AML-193 (cell line): ENCODE results near the gene PALD1.
"Not testable (repeated sequence)": the region's sequence is repeated elsewhere in the genome, so short reads cannot be mapped to it uniquely, and the experiment has no call there.

ENCODE experiments used
- DNase-seq, 2 experiments: peaks; one replicate each; lab custom pipeline; 2025; lab: John Stamatoyannopoulos, UW

Gene PALD1

DNA sequence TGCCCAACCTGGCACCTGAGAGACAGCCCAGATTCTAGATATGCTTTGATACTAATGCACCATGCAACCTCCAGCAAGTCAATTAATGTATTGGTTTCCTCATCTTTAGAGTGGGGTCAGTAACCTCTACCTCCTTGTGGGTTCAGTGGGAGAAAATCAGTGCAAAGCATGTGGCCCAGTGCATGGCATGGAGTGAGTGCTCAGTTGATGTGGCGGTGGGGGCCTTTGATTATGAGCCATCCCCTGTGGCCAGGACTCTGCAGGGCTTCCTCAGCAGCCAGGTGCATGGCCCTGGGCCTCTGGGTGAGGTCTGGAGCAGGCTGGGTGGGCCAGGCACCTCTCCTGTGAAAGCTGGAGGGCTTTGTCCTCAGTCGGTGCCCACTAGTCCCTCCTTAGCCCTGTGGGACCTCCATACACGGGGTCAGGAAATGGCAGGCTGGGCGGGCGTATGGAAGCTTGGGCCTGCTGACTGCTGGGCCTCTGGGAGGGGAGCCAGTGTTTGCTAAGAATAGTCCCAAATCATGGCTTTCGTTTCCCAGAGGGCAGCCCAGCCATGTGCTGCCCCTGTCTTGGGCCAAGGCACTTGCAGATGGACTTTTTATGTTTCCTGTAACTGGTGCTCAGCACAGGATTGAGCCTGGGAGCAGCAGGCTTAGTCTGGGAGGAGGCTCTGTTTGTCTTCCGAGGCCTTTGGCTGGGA is 3.4 kb downstream of the PALD1 start:
- no peak for DNase-seq

DNA sequence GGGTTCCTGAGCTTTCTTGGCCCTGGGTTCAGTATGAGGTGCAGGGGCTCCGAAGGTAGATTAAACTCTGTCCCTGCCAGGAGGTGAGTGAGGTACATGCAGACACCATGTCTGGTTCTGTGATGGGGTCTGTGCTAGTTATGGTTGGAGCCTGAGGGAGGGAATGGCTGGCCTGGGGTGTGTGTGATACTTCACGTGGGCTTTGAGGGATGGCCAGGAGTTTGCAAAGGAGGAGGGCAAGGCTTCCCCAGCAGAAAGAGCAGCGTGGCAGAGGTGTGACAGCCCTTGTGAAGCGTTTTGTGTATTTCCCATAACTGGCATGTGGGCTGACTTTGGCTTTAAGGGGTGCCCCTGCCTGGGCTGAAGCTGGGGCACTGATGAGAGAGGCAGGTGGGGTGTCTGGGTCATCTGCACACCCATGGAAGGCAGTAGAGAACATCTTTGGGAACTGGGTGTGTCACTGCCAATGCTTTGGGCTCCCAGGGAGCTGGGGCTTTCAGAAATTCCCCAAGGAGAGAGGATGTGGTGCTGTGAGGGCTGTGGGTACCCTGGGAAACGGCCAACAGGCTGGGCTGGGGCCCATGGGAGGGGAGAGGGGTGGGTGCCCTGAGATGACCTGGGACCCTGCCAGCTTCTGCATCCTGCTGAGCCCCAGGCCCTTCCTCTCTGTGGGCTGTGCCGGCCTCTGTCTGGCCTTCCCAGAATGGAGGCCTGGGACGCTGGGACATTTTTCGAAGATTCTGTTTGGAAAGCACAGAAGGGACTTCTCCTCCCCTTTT is 4.6 kb downstream of the PALD1 start:
- DNase-seq, result no peak

DNA sequence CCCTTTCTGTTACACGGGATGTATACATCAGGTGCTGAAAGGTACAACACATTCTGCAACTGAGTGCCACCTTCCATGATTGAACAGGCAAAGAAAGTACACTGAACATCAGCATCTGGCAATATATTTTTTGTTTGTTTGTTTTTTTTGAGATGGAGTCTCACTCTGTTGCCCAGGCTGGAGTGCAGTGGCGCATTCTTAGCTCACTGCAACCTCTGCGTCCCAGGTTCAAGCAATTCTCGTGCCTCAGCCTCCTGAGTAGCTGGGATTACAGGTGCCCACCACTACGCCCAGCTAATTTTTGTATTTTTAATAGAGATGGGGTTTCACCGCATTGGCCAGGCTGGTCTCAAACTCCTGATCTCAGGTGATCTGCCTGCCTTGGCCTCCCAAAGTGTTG is 5.3 kb downstream of the PALD1 start:
- DNase-seq, result not testable (repeated sequence)

DNA sequence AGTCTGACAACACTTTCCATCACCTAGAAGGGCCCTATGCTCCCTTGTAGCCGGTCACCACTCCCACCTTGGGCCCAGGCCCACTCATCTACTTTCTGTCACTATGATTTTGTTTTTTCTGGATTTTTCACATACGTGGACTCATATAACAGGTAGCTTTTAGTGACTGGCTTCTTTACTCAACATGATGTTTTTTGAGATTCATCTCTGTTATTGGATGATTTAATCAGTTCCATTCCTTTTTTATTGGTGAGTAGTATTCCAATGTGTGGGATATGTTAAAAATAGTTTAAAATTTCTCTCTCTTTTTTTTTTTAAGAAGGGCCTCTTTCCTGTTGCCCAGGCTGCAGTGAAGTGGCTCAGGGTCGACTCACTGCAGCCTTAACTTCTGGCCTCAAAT is 9.3 kb downstream of the PALD1 start:
- DNase-seq, result no peak

DNA sequence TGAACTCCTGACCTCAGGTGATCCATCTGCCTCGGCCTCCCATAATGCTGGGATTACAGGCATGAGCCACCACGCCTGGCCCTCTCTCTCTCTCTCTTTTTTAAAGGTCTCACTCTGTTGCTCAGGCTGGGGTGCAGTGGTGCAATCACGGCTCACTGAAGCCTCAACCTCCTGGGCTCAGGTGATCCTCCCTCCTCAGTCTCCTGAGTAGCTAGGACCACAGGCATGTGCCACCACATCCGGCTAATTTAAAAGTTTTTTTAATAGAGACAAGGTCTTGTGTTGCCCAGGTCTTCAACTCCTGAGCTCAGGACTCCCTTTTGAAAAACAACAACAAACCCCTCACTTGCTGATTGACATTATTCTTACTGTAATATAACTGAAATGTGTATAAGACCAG is 11.6 kb downstream of the PALD1 start:
- no peak for DNase-seq

DNA sequence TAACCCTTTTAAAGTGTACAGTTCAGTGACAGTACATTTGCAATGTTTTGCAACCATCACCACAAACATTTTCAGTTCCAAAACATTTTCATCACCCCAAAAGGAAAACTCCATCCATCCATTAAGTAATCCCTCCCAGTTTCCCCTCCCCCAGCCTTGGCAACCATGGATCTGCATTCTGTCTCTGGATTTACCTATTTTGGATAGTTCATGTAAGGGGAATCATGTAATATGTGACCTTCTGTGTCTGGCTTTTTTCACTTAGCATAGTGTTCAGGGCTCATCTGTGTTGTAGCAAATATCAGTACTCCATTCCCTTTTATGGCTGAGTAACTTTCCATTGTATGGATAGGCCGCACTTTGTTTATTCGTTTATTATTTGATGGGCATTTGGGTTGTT is 13.0 kb downstream of the PALD1 start:
- no peak for DNase-seq

DNA sequence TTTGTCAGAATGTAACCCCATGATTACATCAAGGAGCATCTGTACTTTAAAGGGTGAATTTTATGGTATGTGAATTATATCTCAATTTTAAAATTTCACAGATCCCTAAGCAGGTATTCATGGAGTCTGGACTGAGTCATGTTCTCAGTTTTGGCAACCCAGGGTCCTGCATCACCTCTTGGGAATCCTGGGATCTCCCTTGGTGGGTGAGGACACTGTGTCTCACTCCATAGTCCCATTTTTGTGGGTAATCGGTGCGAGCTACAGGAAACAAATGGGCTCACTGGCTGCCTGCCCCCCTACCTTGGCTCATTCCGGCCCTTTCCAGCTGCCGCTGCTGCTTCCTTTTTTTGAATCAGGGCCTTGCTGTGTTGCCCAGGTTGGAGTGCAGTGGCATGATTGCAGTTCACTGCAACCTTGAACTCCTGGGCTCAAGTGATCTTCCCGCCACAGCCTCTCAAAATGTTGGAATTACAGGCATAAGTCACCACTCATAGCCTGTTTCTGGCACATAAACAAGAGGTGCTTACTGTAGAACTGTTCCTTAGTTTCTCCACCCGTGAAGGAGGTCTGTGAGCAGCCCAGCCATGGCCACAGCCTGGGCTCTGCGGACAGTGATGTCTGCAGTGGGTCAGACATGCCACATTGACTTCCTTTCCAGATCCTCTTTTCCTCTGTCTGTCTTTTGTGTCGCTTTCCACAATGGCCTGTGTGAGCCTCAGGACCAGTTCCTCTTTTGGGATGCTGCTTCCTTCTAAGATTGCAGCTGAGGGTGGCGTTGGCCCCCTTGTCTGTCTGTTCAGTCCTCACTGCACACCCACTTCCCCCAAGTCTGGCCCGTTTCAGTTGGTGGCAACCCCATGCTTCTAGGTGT is 14.5 kb downstream of the PALD1 start:
- peak; percentile 74 to 75 for DNase-seq

DNA sequence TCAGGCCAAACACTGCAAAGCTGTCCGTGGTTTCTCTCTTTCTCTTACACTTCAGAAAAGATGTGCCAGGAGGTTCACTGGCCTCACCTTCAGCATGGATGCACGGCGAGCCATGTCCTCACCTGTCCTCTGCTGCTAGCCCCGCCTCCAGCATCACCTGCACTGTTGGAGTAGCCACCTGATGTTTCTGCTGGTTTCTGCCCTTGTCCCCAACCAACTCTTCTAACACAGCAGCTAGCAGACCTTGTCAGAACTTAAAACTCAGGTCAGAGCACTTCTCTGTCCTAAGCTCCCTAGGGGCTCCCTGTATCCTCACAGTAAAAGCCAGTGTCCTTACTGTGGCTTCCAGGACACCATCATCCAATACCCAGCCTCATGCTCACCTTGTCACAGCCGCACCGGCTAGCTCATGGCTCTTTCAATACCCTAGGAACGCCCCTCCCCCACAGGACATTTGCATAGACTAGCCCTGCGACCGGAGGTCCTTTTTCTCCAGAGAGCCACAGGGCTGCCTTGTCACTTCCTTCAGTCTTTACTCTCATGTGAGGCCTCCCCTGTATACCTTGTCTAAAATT is 15.2 kb downstream of the PALD1 start:
- DNase-seq, result peak; percentile 31 to 32

DNA sequence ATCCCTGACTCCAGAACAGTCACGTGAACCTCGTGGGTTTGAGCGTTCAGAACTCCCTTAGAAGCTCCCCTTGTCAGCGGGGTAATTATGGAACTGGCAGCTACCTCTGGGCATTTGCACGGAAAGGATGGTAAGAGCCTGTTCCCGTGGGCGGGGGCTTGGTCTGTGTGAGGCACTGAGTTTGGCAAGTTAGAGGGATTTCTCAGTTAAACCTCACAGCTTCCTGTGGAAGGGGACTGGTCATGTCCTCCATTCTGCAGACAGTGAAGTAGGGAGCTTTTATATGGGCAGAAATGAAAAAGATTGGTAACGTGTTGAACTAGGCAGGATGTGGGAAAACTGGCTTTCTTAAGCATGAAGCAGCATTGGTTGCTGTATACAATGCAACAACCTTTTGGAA is 16.0 kb downstream of the PALD1 start:
- peak; percentile 13 to 33 for DNase-seq

DNA sequence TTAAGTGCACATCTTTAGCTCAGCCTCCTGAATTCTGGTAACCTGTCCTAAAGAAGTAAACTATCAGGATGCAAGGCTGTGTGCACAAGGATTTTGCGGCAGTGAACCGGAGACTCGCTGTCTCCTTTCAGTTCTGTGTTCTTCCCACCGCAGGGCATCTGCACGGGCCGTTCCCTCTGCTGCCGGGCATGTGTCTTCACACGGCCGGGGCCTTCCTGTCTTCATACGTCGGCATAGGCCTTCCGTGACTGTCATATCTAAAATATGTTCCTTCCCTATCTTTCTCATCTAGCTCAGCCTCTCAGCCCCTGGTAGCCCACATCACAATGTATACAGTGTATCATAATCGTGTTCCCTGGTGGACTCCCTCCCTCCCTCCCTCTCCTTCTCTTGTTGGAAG is 16.4 kb downstream of the PALD1 start:
- DNase-seq, result peak in 1 of 2 experiments; percentile 13

DNA sequence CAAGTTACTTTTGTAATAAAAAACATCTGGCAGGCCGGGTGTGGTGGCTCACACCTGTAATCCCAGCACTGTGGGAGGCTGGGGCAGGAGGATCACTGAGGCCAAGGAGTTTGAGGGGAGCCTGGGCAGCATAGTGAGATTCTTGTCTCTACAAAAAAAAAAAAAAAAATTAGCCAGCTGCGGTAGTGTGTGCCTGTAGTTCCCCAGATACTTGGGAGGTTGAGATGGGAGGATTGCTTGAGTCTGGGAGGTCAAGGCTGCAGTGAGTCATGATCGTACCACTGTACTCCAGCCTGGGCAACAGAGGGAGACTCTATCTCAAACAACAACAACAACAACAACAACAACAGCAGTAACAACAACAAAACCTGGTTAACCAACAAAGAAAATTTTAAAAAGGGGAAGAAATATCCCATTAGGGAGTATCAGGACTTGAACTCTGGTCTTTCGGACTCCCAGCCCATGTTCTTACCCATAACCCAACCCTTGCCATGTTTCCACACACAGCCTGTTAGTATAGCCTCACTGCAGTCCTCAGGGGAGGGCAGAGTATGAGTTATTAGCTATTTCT is 17.2 kb downstream of the PALD1 start:
- no peak for DNase-seq

DNA sequence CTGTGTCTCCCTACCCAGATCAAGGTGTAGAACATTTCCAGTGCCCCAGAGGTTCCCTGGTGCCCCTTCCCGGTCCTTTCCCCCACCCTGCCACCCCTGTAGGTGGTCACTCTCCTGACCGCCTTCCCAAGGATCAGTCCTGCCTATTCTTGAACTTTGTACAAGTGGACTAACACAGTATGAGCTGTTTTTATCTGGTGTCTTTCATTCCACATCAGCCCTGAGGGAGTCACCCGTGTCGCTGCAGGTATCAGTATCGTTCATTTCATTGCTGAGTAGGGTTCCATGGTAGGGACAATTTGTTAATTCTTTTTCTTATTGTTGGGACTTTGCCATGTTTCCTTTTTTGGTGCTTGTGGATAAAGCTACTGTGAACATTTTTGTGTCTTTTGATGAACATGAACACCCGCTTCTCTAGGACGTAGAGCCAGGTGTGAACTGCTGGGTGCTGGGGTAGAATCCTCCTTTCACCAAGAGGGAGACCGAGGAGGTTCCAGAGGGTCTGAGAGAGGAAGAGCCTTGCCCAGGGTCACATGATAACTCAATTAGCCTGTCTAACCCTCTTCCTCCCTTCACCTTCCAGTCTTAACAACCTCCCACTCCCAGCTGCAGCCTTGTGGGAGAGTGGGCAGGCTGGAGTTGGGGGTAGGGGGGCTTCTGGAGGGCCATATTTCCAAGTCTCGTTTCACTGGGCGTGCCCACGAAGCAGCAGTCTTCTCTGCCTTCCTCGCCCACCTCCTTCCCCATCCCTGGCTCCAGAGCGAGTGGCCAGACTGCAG is 18.0 kb downstream of the PALD1 start:
- no peak for DNase-seq

DNA sequence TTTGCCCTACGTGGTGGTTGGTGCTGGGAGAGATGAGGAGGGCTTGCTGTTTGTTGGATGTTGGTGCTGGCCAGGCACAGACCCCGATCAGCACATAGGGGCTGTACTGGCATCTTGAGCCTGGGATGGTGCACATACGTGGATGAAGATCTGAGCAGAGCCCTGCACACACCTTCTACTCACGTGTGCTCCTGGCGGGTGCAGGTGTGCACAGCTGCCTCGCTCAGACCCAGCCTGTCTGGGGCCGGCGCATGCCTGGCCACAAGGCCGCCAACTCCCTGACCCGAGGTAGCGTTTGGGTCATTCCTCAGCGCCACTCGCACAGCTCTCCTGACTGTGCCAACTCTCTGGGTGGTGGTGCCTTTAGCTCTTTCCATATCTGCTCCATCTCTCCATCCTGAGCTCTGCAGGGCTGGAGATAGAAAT is 18.6 kb downstream of the PALD1 start:
- DNase-seq, result no peak

DNA sequence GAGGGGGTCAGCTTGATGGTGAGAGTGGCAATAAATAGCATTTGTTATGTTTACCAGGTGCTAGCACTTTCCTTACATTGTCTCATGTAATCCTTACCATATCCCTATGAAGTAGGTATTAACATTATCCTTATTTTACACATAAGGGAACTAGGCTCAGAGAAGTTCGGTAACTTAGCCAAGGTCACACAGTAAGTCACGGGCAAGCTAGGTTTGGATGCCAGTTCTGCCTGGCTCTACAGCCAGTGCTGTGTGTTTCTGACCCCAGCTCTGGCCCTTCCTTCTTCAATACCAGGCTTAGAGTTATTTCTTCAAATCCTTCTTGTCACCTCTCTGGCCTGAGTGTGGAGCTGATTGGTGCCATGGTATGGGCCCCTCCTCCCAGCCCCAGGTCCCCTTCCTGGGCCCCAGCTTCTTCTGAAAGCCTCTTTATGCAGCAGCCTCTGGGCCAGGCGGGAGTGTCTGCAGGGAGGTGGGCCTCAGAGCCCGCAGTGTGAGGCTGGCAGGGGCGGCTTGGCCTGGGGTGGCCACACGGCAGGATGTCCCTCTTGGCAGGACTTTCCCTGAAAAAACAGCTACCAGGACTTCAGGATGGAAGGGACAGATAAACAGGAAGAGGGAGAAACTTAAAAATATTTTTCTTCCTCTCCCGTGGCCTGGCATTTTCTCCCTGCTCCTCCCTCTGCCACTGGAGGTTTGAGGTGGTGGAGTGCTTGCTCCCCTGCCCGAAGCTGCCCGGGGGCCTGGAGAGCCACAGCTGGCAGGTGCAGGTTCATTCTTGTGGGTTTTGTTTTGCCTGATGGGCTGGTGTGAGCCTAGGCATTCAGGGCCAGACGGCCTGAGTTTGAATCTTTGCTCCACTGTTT is 20.6 kb downstream of the PALD1 start:
- no peak for DNase-seq

DNA sequence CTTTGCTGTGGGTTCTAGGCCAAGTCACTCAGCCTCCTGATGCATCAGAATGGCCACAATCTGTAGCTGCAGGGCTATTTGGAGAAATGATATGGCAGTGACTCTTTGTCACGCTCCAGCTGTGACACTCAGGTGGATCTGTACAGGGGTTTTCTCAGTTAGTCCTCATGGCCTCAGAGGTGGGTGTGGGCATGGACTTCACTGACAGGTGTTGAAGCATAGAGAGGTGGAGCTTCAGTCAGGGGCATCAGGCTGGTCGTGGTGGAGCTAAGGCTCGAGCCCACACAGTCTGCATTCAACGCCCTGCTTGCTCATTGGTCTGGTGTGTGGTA is 21.2 kb downstream of the PALD1 start:
- DNase-seq, result no peak

DNA sequence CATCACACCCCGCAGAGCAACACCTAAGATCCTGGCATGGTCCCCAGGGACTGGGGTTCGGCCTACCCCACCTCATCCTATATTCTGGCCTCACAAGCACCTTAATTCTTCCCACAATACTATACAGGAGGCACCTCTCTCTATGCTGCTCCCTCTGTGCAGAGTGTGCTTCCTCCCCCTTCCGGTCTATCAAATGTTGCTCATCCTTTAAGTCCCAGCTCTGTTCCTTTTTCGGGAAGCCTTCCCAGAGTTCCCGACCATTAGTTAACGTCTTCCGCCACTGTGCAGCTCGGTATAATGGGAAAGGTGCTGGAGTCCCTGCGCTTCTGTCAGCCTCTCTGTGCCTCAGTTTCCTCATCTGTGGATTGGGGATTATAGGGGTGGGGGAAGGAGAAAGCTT is 21.8 kb downstream of the PALD1 start:
- no peak for DNase-seq

DNA sequence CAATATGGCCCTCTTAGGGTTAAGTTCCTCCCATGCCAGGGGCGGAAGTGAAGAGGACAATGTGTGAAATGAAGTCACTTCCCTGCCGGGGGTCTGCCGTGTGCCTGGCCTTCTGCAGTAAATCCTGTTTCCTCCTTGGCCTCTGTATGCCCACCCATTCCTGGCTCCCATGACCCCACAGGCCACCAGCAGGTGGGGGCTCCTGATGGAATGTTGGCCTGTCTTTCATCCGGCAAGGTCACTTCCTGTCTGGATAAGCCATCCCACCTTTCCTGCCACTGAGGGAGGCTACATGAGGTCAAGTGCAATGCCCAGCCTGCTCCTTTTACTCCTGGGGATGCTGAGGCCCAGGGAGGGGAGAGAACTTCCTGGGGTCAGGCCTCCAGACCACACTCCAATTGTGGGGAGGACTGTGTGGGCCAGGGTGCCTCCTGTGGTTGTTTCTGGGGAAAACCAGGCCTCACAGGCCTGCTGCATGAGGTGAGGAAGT is 22.3 kb downstream of the PALD1 start:
- DNase-seq, result no peak

DNA sequence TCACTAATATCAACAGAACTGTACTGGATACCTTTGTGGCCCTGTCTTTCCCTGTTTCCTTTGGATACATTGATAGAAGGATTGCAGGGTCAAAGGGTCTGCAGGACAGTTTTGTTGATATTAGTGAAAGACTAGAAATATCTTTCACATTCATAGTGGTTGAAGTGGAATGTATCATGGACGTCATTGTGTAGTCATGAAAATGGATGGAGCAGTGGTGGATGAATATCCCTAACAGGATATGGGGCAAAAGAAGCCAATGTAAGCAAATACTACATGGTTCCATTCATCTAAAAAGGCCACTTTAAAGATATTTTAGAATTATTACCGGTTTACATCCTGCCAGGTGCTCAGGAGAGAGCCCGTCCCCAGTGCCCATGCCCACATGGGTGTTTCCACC is 23.8 kb downstream of the PALD1 start:
- no peak for DNase-seq

DNA sequence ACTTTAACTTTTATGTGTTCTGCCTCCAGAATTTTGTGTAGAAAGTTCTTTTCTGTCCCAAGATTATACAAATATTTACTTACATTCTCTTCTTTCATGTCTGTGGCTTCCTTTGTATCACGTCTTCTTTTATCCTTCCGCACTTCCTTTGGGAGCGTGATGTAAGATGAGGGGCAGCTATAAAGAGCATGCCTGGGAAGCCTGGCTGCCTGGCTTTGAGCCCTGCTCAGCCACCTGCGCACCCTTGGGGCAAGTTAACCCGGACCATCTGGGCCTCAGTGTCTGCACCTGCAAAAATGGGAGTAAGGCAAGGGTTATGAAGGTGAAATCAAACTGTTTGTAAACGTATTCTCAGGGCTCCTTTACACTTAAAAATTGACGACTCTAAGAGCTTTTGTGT is 25.2 kb downstream of the PALD1 start:
- no peak for DNase-seq
